Measurements from ENCODE around the gene MAPK8.

GRCh38 chr10:48343106-48343505 is 36.6 kb downstream of the MAPK8 start:
- TF ChIP-seq EZH2phosphoT487 (IDR thresholded peaks at IDR 0.05; ENCODE audit: borderline replicate concordance, low read depth, low read length) (no peak), CTCF (conservative IDR thresholded peaks at IDR 0.05; ENCODE audit: low read length) (no peak)

Data from OCI-LY7 (cell line).